Measurements from ENCODE around the gene TNS4. TPM values are rescaled to one million over a fixed set of nuclear protein-coding genes. Genes with fewer than 3 reads are reported as not detected.

The TNS4 gene
- total and polyA plus RNA-seq, 7 donors: 1.2 to 6.9 (median 1.8) TPM; not detected in 4

GRCh38 chr17:40475234-40475908, 26.1 kb downstream of the TNS4 start:
- Histone ChIP-seq H3K36me3 (no peaks in the 10 kb centered on the region), H3K4me1 (peaks cover 0 to 63% (median 62%) of the 10 kb centered on the region in 4 donors), H3K27me3 (no peaks in the 10 kb centered on the region), H3K27ac (peak overlapping the region; percentile 17 to 91 (median 84)), H3K9me3 (no peaks in the 10 kb centered on the region), H3K4me3 (no peak overlapping the region)
- 87 to 92% methylated on average over 18 of the region's 18 CpGs for WGBS, 2 donors
- no peak for TF ChIP-seq CTCF (IDR thresholded peaks at IDR 0.05)
- TF ChIP-seq POLR2AphosphoS5 (IDR thresholded peaks at IDR 0.05): no peak
- no peak for TF ChIP-seq POLR2A (IDR thresholded peaks at IDR 0.05)
- no peak for TF ChIP-seq EP300 (IDR thresholded peaks at IDR 0.05)
- intact Hi-C loops (cut with DNase I): no loop called here
- DNase-seq: no peak

GRCh38 chr17:40474419-40475002, 26.9 kb downstream of the TNS4 start:
- intact Hi-C loops (cut with DNase I): no loop called here
- Histone ChIP-seq H3K4me1 (peaks cover 0 to 64% (median 62%) of the 10 kb centered on the region in 4 donors), H3K27ac (peak overlapping the region in 3 of 4 donors; percentile 84 to 91 (median 84)), H3K36me3 (no peaks in the 10 kb centered on the region), H3K9me3 (no peaks in the 10 kb centered on the region), H3K27me3 (no peaks in the 10 kb centered on the region), H3K4me3 (no peak overlapping the region)
- 89 to 93% methylated on average over 9 of the region's 9 CpGs for WGBS, 2 donors
- TF ChIP-seq CTCF (IDR thresholded peaks at IDR 0.05) (no peak), EP300 (IDR thresholded peaks at IDR 0.05) (no peak), POLR2AphosphoS5 (IDR thresholded peaks at IDR 0.05) (no peak), POLR2A (IDR thresholded peaks at IDR 0.05) (no peak)
- no peak for DNase-seq

- WGBS, 2 donors: 64 to 83% methylated on average over 16 of the region's 16 CpGs
- Histone ChIP-seq H3K27ac (peak overlapping the region in 3 of 4 donors; percentile 84 to 91 (median 84)), H3K4me1 (peaks cover 0 to 64% (median 62%) of the 10 kb centered on the region in 4 donors), H3K36me3 (no peaks in the 10 kb centered on the region), H3K4me3 (no peak overlapping the region), H3K27me3 (no peaks in the 10 kb centered on the region), H3K9me3 (no peaks in the 10 kb centered on the region)
- intact Hi-C loops (cut with DNase I): loop anchor here (2.0 kb wide), 1 partner anchor 23 kb away; no protein-coding TSS in a partner anchor
- TF ChIP-seq POLR2AphosphoS5 (IDR thresholded peaks at IDR 0.05): no peak
- no peak for TF ChIP-seq EP300 (IDR thresholded peaks at IDR 0.05)
- no peak for TF ChIP-seq POLR2A (IDR thresholded peaks at IDR 0.05)
- TF ChIP-seq CTCF (IDR thresholded peaks at IDR 0.05): no peak
- no peak for DNase-seq
Measured at GRCh38 chr17:40473573-40474365, 27.7 kb downstream of the TNS4 start.

- intact Hi-C loops (cut with DNase I): loop anchor here (2.0 kb wide), 1 partner anchor 22 kb away; no protein-coding TSS in a partner anchor
- Histone ChIP-seq H3K27ac (peak overlapping the region; percentile 65 to 91 (median 84)), H3K9me3 (no peaks in the 10 kb centered on the region), H3K4me3 (no peak overlapping the region), H3K27me3 (no peaks in the 10 kb centered on the region), H3K36me3 (no peaks in the 10 kb centered on the region), H3K4me1 (peaks cover 0 to 64% (median 62%) of the 10 kb centered on the region in 4 donors)
- DNase-seq: no peak
- WGBS, 2 donors: 92 to 93% methylated on average over 3 of the region's 3 CpGs
- TF ChIP-seq CTCF (IDR thresholded peaks at IDR 0.05) (no peak), EP300 (IDR thresholded peaks at IDR 0.05) (no peak), POLR2A (IDR thresholded peaks at IDR 0.05) (no peak), POLR2AphosphoS5 (IDR thresholded peaks at IDR 0.05) (no peak)
Measured at GRCh38 chr17:40472733-40473452, 28.5 kb downstream of the TNS4 start.

All from sigmoid colon (tissue), 7 donors.